Endometrial microvascular endothelial cells (primary cell): ENCODE results near the gene SERPINA9. TPM values are rescaled to one million over a fixed set of nuclear protein-coding genes. Genes with fewer than 3 reads are reported as not detected.
"Not testable (repeated sequence)": the region's sequence is repeated elsewhere in the genome, so short reads cannot be mapped to it uniquely, and the experiment has no call there.

Source experiments
- in situ Hi-C: cut with HindIII; loops from 2 replicates; pipeline ENCODE4 v1.10.0; 2017; ENCODE audit warnings: low sequenced_read_pairs, low pct_unique_long_range_greater_than_20kb; ENCODE audit errors: inconsistent ontology term
- total RNA-seq: library from RNA; depleted of rRNA; stranded (reverse); fragments of >200 nt; gene quantifications from one replicate; pipeline ENCODE4 v1.2.3, GENCODE V29; 2015; ENCODE audit errors: inconsistent ontology term

The SERPINA9 gene
- total RNA-seq, 1 donor from 2014 or later = not detected

DNA sequence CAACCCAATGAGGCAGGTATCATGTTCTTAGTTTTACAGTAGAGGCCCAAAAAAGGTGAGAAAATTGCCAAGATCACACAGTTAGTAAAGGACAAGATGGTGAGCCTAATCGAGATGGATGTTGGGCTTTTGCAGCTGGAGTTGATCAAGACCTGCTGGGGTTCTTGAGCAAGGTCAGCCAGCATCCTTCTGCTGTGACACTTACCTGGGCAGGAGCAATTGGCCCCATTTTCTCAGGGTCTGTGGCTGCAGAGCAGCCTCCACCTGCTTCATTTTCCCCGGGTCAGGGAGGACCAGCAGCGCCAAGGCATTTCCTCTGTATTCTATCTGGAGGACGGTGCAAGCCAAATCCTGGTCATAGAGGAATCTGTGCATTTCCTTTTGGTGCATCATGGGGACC, 29.9 kb downstream of the SERPINA9 start:
- in situ Hi-C loops = no loop called here

- in situ Hi-C loops = no loop called here
These were observed 31.0 kb downstream of the SERPINA9 start for GRCh38 chr14:94445003-94445402.

DNA sequence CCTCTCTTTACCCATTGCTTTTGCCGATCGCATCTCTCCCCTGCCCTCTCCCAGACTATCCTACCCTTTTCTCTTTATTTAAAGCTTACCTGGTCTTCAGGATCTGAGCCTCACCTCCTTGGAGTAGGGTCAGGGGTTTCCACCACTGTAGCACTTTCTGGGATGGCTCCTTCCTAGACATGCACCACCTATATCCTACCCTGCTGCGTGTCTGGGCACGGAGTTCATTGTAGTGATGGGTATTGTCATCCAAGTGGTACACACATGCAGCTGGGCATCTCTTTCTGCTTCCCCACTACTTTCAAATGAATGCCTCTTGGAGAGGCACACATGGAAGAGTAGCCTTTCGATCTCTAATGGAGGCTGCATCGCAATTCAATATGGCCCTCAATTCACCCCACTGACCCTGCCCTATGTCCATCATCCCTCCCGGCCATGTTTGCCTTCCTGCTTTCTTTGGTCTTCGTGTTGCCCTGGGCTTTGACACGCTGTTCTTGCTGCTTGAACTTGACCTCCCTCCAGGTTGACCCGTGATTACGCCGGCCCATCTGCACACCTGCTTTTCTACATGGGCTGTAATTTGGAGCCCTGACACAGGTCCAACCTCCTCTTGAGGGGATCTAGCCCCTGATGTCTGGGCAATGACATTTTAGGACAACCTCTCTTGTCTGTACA, 34.3 kb downstream of the SERPINA9 start:
- in situ Hi-C loops = no loop called here

- in situ Hi-C loops = no loop called here
These were observed 34.9 kb downstream of the SERPINA9 start for GRCh38 chr14:94441130-94441529.

GRCh38 chr14:94439453-94440057, 36.4 kb downstream of the SERPINA9 start:
- in situ Hi-C loops = no loop called here

DNA sequence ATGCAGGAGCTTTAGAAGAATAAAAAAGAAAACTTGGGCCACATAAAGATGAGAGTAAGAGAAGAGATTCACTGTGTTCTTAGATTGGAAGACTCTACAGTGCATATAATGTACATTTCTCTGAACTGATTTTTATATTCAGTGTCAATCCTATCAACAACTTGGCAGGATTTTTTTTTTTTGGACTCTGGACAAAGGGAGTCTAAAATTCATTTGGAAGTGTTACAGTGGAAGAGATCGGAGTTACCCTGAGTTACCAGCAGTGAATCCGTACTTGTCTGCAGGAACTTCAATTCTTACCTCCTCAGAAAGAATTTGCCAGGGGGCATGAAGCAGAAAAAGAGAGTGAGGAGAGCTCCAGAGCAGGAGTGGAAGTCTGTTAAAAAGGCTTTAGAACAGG, 47.4 kb downstream of the SERPINA9 start:
- in situ Hi-C loops = no loop called here

- in situ Hi-C loops = no loop called here
These were observed 48.9 kb downstream of the SERPINA9 start for GRCh38 chr14:94427016-94427613.

- in situ Hi-C loops = no loop called here
These were observed 49.5 kb downstream of the SERPINA9 start for GRCh38 chr14:94426526-94426925.

DNA sequence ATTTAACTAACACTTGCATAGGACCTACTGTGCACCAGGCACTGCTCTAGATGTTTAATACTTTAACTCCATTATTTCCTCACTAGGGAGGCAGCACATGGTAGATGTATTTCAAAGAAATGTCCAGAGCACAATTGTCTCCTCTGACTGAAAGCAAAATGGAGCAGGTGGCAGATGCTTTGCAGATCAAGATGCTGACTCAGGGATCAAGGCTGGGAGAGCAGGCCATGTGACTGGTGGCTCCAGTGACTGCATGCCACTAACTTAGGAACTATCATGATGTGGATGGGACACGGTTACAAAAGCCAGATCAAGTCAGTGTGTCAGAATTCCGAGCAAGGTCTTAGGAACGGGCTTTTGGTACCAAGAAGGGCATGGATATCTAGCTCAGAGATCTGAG, 51.6 kb downstream of the SERPINA9 start:
- in situ Hi-C loops = no loop called here

DNA sequence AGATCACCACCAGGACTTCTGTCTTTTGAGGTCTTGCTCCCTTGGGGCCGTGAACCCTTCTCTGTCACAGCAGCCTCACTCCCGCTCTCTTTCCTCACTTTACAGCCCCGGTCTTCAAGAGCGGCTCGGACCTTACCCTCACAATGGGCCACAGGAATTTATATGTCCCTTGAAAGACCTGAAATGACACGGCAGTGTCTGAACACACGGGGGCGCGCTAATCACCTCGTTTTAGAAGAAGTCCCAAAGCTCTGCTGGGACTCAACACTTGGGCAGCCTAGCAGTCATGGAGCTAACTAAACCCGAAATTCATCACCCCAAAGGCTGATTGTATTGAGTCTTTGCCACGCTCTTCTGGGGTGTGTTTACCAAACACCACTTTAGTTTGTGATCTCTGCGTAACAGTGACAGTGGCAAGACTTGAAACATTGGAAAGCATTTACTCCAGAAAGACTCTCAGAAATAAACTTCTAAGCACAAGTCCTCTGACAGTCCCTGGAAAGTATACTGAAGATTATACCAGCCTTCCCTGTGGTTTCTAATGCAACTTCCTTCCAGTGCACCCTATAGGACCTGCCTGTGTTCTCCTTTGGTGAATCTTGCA, 52.4 kb downstream of the SERPINA9 start:
- in situ Hi-C loops = no loop called here

GRCh38 chr14:94421316-94421715, 54.7 kb downstream of the SERPINA9 start:
- in situ Hi-C loops = no loop called here

GRCh38 chr14:94417497-94418205, 58.3 kb downstream of the SERPINA9 start:
- in situ Hi-C loops = not testable (repeated sequence)

Other genes with a start within 250 kb of the SERPINA9 start
- not detected for gene SERPINA10, start 182.9 kb downstream of the SERPINA9 start, total RNA-seq
- gene SERPINA6, start 152.9 kb downstream of the SERPINA9 start, total RNA-seq = not detected
- gene SERPINA2, start 109.5 kb downstream of the SERPINA9 start, total RNA-seq = not detected
- gene SERPINA1, start 87.6 kb downstream of the SERPINA9 start, total RNA-seq = not detected
- gene SERPINA11, start 23.4 kb downstream of the SERPINA9 start, total RNA-seq = not detected
- not detected for gene SERPINA12, start 33.3 kb upstream of the SERPINA9 start, total RNA-seq
- gene SERPINA4, start 85.2 kb upstream of the SERPINA9 start, total RNA-seq = not detected
- gene SERPINA5, start 105.2 kb upstream of the SERPINA9 start, total RNA-seq = 0.09 TPM
- gene SERPINA3, start 136.2 kb upstream of the SERPINA9 start, total RNA-seq = not detected